Measurements from ENCODE around the gene PDCD1.

PDCD1 gene

DNA sequence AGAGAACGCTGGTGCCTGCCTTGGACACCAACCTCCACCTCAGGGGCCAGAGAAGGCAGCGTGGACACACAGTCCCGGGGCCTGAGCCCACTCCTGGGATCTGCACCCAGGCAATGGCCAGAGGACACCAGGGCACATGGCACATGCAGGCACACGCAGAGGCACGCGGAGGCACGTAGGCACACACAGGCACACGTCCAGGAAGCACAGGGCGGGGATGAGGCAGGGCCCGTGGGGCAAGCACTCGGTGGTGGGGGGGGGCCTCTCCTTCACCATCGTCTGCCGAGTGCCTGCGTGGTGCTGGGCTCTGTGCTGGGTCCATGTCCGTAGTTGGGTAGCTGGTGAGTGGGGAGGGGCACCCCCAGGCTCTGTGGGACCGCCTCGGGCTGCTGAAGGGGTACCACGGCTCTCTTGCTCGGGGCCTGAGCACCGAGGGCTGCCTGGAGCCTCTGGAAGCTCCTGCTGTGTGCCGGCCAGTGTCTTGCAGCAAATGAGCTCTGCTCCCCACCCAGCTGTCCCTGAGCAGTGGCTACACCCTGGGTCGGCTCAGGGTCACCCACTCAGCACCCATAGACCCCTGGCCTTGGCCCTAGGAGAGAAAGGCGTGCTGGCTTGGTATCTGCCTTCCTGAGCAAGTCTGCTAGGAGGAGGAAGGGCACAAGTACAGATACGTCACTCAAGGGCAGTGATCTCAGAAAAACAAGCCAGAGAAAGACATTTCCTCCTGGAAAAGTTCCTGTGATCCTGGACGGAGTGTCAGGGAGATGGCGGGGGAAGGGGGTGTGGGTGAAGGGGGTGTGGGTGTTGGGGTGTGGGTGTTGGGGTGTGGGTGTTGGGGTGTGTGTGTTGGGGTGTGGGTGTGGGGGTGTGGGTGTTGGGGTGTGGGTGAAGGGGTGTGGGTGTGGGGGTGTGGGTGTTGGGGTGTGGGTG is 37.3 kb upstream of the PDCD1 start:
- no peak for DNase-seq (ENCODE audit: low spot score)

GRCh38 chr2:241895427-241895711 is 36.7 kb upstream of the PDCD1 start:
- DNase-seq (ENCODE audit: low spot score), result no peak

DNA sequence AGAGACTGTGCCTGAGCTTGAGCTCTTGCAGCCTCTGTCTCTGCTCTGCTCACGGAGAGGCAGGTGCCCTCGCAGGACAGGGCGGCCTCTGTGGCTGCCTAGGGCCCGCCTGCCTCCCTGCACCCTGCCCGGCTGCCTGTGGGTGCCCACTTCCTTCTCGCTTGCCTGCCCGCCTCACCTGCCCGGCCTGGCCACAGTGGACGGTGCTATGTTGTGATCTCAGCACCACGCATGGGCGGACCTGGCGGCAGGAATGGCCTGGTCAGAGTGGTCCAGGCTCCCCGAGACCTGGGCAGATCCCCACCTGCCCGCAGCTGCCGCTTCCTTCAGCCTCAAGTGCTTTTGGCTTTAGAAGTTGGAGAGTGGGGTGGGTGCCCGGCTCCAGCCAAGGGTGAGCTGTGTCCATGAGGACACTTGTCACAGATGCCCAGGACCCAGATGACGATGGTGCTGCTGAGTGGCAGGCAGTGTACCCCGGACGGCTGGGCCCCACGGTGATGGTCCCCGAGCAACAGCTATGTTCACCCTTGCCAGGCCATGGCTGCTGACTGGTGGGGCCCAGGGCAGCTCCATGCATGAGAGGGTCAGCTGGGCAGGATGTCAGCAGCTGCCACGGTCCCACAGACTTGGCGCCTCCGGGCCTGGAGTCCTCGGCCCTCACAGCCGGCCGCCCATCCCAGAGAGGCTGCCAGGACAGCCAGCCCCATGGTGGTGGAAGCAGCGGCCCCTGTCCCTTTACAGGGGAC is 36.2 kb upstream of the PDCD1 start:
- no peak for DNase-seq (ENCODE audit: low spot score)

DNA sequence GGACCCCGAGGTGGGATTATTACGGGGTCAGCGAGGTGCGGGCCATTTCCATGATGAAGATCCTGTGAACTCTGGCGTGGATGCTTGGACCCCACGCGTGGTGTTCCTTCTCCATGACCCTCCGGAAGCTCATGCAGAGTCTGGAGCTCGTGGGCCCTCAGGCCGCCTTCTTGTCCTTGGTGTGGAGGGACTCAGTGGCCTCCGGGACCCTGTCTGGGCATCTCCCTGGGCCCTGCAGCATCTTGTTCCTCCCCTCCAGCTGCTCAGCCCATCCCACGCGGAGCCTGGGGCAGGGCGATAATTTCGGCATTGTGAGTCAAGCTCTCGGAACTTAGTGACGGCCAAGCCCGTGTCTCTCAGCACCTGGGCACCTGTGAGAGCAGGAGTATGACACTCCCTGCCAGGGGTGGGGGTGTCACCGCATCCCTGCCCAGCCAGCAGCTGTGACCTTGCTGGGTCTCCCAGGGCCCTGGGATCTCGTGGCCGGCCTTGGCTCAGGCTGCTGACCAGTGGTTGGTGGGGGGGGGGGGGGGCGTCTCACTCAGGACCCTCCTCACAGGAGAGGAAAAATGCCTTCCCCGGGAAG is 35.5 kb upstream of the PDCD1 start:
- DNase-seq (ENCODE audit: low spot score), result no peak

- no peak for DNase-seq (ENCODE audit: low spot score)
Measured at GRCh38 chr2:241893265-241893664, 34.6 kb upstream of the PDCD1 start.

GRCh38 chr2:241892299-241893137 is 33.8 kb upstream of the PDCD1 start:
- DNase-seq (ENCODE audit: low spot score), result no peak

- no peak for DNase-seq (ENCODE audit: low spot score)
Measured at GRCh38 chr2:241891988-241892298, 33.2 kb upstream of the PDCD1 start.

- DNase-seq (ENCODE audit: low spot score), result no peak
Measured at GRCh38 chr2:241891315-241891987, 32.8 kb upstream of the PDCD1 start.

DNA sequence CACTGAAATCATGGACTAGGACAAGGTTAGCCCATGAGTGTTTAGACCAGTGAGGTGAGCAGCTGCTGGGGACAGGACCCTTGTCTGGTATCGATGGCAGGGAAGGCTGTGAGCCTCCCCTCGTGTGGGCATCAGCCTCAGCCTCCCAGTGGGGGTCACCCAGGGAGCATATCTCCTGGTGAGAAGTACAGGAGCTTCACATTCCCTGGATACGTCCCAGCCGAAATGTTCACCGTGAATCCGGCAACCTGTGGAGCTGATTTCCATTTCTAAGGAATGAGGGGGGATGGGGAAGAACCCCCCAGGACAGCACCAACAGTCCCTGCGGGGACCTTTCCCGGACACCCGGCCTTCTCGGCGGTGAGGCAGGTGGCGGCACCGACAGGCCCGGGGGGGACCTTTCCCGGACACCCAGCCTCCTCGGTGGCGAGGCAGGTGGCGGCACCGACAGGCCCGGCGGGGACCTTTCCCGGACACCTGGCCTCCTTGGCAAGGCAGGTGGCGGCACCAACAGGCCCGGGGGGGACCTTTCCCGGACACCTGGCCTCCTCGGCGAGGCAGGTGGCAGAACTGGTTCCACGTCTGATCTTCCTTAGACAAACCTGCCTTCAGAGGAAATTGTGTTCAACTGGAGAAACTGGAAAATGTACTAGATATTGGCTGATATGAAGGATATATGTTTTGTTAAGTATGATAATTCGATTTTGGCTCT is 32.0 kb upstream of the PDCD1 start:
- no peak for DNase-seq (ENCODE audit: low spot score)

DNA sequence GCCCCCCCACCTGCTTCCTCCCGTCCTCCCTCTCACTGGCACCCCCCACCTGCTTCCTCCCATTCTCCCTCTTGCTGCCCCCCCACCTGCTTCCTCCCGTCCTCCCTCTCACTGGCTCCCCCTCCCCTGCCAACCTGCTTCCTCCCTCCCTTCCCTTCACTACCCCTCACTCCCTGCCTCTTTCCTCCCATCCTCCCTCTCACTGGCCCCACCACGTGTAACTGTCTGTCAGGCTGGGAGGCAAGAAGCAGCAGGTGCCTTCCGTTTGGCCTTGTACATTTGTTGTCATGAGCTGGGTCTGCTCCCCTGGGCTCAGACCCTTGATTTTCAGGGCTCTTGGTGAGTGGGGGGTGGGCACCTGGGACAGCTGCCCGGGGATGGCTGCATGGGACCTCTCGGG is 29.9 kb upstream of the PDCD1 start:
- DNase-seq (ENCODE audit: low spot score), result no peak

DNA sequence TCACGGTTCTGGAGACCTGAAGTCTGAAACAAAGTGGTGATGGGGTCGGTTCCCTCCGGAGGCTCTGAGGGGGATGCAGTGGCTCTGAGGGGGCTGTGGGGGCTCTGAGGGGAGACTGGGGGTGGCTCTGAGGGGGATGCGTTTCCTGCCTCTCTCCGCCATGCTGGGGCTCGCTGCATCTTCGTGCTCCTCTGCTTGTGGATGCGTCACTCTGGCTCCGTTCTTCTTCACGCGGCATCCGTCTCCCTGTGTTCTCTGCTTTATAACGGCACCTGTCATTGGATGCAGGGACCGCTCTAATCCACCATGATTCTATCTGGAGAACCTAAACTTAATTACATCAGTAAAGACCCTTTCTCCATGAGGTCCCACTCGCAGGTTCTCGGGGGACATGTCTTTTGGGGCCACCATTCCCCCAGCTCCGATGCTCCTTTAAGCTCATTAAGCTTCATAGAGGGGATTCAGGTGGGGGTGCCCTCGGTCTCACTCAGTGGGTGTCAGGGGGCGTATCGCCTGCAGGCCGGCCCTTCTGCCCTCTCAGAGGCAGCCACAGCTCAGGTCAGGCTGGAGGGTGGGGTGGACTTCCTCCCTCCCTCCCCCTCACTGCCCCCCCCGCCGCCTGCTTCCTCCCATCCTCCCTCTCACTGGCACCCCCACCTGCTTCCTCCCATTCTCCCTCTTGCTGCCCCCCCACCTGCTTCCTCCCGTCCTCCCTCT is 29.3 kb upstream of the PDCD1 start:
- no peak for DNase-seq (ENCODE audit: low spot score)

DNA sequence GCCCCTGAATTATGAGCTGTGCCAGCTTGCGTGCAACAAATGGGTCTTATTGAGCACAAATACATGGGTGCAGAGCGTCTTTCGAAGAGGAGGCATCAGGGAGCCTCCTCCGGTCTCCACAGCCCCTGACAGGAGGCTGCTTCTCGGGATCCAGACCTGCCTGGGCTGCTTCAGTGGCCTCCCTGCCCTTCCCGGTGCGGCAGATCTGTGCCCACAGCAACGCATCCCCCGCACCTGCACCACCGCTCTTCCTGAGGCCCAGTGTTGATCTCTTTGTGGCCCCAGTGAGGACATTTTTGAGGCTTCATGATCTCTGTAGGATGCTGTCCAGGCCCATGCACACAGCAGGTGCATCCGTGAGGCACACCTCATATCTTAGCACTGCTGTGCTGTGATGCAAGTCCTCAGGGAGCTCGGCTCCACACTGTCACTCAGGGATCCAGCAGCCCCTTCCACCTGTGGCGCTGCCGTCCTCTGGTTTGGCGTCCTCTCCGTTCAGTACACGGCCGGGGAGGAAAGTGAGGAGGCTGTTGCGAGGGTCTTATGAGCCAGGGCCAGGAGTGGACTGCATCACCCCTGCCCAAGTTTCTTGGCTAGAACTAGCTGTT is 28.2 kb upstream of the PDCD1 start:
- no peak for DNase-seq (ENCODE audit: low spot score)

DNA sequence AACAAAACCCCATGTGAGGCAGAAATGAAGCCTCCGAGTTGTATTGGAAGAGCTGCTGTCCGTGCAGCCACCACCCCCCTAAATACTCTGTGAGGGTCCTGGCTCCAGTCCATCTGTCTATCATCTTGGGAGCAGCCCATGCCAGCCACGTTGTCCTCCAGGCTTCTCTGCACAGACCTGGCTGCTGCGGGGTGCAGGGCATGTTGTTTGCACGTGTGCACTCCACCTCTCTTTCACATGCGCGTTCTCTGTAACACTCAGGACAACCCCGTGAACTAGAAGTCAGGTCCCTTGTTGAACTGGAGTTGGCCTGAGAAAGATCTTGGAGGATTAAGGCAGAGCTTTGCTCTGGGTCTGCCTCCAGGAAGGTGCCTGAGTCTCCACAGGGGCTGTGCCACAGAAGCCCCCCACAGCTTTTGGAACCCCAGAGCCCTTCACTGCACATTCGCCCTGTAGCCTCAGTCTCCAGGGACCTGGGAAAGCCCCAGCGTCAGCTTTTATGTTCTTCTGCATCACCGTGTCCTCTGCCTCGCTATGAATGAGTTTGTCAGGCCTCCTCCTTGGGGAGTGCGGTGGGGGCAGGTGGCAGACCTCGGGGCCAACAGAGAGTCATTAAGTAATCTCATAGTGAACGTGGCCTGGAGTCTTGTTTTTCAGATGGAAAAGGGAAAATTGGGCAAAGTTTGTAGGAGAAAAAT is 27.4 kb upstream of the PDCD1 start:
- no peak for DNase-seq (ENCODE audit: low spot score)

- DNase-seq (ENCODE audit: low spot score), result no peak
Measured at GRCh38 chr2:241885291-241885945, 26.7 kb upstream of the PDCD1 start.

GRCh38 chr2:241884951-241885290 is 26.2 kb upstream of the PDCD1 start:
- no peak for DNase-seq (ENCODE audit: low spot score)

- no peak for DNase-seq (ENCODE audit: low spot score)
Measured at GRCh38 chr2:241882091-241882625, 23.5 kb upstream of the PDCD1 start.

DNA sequence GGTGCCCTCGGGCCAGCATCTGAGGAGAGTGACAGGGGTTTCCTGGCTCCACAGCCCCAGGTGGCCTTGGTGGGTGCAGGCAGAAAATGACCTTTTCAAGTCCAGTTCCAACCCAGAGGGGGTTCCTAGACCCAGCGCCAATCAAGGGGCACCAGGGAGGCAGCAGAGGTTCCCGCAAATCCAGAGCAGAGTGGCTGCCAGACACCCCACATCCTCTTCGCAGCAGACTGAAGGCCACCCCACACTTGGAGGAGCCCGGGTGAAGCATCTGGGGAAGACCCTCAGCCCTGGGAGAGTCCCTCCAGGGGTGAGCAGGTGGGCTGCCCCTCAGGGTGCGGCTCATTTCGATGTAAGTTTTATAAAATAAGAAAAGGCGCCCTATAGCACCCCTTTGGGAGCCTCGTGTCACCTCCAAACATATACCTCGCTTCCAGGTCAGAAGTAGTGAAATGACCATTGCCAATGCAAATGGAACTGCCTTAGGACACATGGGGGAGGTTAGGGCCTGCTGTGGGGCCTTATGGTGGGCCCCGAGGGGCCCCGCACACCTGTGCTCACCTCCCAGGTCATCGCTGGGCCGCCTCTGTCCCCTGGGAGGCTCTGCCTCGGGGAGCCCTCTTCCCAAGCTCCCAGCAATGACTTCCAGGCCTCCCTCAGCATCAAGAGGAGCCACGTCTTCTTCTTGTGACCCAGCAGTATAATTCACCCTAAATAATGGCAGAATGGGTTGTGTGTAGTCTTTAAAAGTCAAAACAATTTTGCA is 21.8 kb upstream of the PDCD1 start:
- no peak for DNase-seq (ENCODE audit: low spot score)

DNA sequence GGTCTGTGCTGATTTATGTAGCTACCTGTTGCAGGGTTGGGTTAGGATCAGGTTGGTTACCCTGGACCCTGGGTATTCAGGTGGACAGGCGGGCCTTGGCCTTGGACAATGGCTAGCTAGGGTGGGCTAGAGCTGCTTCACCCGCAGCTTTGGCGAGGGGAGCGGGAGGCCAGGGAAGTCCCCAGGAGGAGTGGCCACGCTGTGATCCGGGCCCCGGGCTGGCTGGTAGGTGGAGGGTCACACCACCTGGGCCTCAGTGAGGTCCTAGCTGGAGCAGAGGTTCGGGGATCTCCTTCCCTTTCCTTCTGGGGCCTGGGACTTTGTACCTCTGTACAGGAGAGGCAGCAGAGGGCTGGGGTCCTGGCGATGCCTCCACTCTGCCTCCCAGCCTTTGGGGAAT is 20.6 kb upstream of the PDCD1 start:
- no peak for DNase-seq (ENCODE audit: low spot score)

All from globus pallidus (tissue), 1 donor.